HG03442 (cell line): ENCODE data around the gene ZNF534.
"Not testable (repeated sequence)": the region's sequence is repeated elsewhere in the genome, so short reads cannot be mapped to it uniquely, and the experiment has no call there.

Experiments
- ATAC-seq: cut with Tn5 transposase; IDR thresholded peaks from one replicate; pipeline ENCODE4 v1.9.1; 2021; ENCODE audit warnings: mild to moderate bottlenecking, moderate library complexity; ENCODE audit not compliant: unreplicated experiment

Gene ZNF534

GRCh38 chr19:52428937-52429336 is at the start of gene ZNF534:
TSS of gene ZNF534 (plus strand) at chr19:52429148. CDS start at chr19:52431475, 2,327 bp downstream.
- no peak for ATAC-seq

- no peak for ATAC-seq
Measured at GRCh38 chr19:52391135-52391534, 37.8 kb upstream of the ZNF534 start.

GRCh38 chr19:52397310-52398080 is 31.5 kb upstream of the ZNF534 start, which contains the start of gene ZNF528:
TSS of gene ZNF528 (plus strand) at chr19:52397849. CDS start at chr19:52402014, 4,165 bp downstream.
- peak; percentile 81 for ATAC-seq

DNA sequence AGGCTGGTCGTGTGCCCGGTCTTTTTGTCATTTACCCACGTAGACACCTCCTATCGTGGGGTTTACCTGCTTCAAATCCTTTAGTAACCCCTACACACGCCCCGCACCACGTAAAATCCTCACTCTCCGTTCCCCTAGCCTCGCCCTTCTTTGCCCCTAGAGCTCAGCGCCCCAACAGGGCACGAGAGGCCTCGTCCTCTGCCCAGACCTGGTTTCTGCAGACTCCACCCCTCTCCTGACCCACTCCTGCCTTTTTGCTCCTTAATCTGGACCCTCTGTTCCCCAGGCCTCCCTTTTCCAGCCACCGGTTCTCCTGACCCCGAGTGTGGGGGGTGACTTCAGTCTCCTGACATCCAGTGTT is 30.9 kb upstream of the ZNF534 start:
- ATAC-seq: no peak

- ATAC-seq: no peak
Measured at GRCh38 chr19:52410276-52410675, 18.7 kb upstream of the ZNF534 start.

GRCh38 chr19:52415711-52416110 is 13.2 kb upstream of the ZNF534 start:
- ATAC-seq: no peak

DNA sequence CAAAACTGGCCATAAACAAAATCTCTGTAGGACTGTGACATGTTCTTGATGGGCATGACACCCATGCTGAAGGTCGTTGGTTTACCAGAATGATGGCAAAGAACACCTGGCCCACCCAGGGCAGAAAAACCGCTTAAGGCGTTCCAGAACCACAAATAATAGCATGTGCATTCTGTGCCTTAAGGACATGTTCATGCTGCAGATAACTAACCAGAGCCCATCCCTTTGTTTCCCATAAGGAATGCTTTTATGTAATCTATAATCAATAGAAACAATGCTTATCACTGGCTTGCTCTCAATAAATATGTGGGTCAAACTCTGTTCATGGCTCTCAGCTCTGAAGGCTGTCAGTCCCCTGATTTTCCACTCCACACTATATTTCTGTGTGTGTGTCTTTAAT is 13.2 kb downstream of the ZNF534 start:
- no peak for ATAC-seq

GRCh38 chr19:52444506-52444905 is 15.6 kb downstream of the ZNF534 start:
- no peak for ATAC-seq

- no peak for ATAC-seq
Measured at GRCh38 chr19:52451241-52451640, 22.3 kb downstream of the ZNF534 start.

- no peak for ATAC-seq
Measured at GRCh38 chr19:52453324-52454094, 24.6 kb downstream of the ZNF534 start, which contains the start of gene ZNF578. TSS of gene ZNF578 (plus strand) at chr19:52453553. CDS start at chr19:52501846, 48,293 bp downstream.

DNA sequence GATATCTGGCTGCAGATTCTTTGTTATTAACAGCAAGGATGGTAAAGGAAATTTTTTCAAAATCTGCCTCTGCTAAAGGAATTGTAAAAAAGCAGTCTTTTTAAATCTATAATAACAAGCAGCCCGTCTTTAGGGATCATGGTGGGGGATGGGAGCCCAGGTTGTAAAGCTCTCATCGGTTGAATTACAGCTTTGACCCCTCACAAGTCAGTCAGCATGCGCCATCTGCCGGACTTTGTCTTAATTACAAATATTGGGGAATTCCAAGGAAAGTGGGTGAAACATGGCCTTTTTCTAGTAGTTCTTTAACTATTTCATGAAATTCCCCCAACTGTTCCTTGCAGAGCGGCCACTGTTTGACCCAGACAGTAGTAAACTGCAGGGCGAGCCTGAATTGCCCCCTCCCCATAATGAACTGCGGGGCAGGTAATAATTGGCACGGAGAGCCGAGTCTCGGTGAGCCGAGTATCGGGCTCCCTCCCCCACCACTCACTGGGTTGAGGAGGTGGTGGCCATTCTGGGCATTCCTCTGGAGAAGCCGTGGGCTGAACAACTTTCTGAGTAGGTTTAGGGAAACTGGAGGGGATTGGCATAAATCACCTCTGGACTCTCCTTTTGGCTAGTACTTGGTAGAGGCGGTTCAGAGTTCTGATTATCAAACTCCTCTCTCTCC is 36.0 kb downstream of the ZNF534 start:
- ATAC-seq: no peak

DNA sequence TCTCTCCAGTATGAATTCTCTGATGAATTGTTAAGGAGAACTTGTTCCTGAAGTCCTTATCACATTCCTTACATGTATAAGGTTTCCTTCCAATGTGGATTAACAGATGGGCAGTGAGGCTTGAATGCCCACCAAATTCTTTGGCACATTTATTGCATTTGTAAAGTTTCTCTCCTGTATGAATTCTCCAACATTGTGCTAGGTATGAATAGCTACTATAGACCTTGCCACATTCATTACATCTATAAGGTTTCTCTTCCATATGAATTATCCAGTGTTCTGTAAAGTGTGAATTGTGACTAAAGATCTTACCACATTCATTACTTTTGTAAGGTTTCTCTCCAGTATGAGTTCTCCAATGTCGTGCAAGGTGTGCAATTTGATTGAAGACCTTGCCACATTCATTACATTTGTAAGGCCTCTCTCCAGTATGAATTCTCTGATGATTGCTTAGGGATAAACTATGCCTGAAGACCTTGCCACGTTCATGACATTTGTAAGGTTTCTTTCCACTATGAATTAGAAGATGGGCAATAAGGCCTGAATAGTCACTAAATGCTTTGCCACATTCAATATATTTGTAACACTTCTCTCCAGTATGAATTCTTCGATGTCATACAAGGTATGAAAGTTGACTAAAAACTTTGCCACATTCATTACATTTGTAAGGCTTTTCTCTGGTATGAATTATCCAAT is 44.9 kb downstream of the ZNF534 start:
- ATAC-seq: no peak

DNA sequence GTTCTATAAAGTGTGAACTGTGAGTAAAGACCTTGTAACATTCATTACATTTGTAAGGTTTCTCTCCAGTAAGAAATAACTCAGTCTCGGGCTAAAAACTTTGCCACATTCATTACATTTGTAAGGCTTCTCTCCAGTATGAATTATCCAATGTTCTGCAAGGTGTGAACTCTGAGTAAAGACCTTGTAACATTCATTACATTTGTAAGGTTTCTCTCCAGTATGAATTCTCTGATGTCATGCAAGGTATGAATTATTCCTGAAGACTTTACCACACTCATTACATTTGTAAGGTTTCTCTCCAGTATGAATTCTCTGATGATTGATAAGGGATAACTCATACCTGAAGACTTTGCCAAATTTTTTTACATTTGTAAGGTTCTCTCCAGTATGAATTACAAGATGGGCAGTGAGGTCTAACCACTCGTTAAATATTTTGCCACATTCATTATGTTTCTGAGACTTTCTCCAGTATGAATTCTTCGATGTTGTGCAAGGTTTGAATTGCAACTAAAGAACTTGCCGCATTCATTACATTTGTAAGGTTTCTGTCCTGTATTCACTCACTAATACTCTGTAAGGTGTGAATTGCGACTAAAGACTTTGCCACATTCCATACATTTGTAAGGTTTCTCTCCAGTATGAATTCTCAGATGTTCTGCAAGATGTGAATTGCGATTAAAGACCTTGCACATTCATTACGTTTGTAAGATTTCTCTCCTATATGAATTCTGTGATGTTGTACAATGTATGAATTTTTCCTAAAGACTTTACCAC is 45.6 kb downstream of the ZNF534 start:
- no peak for ATAC-seq

DNA sequence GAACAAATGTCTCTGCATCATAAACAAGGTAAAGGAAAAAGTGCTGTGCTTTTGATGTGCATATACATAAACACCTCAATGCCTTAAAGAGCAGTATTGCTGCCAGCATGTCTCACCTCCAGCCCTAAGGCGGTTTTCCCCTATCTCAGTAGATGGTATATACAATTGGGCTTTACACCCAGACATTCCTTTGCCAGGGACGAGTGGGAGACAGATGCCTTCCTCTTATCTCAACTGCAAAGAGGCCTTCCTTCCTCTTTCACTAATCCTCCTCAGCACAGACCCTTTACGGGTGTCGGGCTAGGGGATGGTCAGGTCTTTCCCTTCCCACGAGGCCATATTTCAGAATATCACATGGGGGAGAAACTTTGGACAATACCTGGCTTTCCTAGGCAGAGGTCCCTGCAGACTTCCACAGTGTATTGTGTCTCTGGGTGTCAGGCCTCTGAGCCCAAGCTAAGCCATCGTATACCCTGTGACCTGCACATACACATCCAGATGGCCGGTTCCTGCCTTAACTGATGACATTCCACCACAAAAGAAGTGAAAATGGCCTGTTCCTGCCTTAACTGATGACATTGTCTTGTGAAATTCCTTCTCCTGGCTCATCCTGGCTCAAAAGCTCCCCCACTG is 55.3 kb downstream of the ZNF534 start:
- ATAC-seq: not testable (repeated sequence)

GRCh38 chr19:52485064-52485463 is 56.1 kb downstream of the ZNF534 start:
- ATAC-seq: not testable (repeated sequence)

DNA sequence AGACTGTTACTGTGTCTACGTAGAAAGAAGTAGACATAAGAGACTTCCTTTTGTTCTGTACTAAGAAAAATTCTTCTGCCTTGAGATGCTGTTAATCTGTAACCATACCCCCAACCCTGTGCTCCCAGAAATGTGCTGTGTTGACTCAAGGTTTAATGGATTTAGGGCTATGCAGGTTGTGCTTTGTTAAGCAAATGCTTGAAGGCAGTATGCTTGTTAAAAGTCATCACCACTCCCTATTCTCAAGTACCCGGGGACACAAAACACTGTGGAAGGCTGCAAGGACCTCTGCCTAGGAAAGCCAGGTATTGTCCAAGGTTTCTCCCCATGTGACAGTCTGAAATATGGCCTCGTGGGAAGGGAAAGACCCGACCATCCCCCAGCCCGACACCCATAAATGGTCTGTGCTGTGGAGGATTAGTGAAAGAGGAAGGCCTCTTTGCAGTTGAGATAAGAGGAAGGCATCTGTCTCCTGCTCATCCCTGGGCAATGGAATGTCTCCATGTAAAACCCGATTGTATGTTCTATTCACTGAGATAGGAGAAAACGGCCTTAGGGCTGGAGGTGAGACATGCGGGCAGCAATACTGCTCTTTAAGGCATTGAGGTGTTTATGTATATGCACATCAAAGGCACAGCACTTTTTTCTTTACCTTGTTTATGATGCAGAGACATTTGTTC is 56.8 kb downstream of the ZNF534 start:
- not testable (repeated sequence) for ATAC-seq

GRCh38 chr19:52492201-52492993 is 63.4 kb downstream of the ZNF534 start:
- no peak for ATAC-seq

GRCh38 chr19:52492994-52493470 is 64.1 kb downstream of the ZNF534 start:
- no peak for ATAC-seq
